Osteocyte (in vitro differentiated cells): Measurements from ENCODE around the gene CD81. TPM values are rescaled to one million over a fixed set of nuclear protein-coding genes. Genes with fewer than 3 reads are reported as not detected.

Experiments
- DNase-seq: peaks from one replicate; pipeline ENCODE4 v3.0.0; 2021; ENCODE audit warnings: mixed read lengths; ENCODE audit not compliant: unreplicated experiment; ENCODE audit errors: extremely low spot score
- H3K27ac Mint-ChIP-seq: one replicate; pipeline ENCODE4 v1.8.0; 2021; ENCODE audit warnings: mild to moderate bottlenecking, mixed read lengths; ENCODE audit not compliant: unreplicated experiment
- H3K27me3 Mint-ChIP-seq: one replicate; pipeline ENCODE4 v1.8.0; 2021; ENCODE audit warnings: mixed read lengths; ENCODE audit not compliant: unreplicated experiment
- H3K36me3 Mint-ChIP-seq: one replicate; pipeline ENCODE4 v1.8.0; 2021; ENCODE audit warnings: mixed read lengths; ENCODE audit not compliant: unreplicated experiment
- H3K4me1 Mint-ChIP-seq: one replicate; pipeline ENCODE4 v1.8.0; 2021; ENCODE audit warnings: mixed read lengths; ENCODE audit not compliant: unreplicated experiment
- H3K4me3 Mint-ChIP-seq: one replicate; pipeline ENCODE4 v1.8.0; 2021; ENCODE audit warnings: mild to moderate bottlenecking, moderate library complexity, mixed read lengths; ENCODE audit not compliant: unreplicated experiment
- H3K9me3 Mint-ChIP-seq: one replicate; pipeline ENCODE4 v1.8.0; 2021; ENCODE audit warnings: mixed read lengths; ENCODE audit not compliant: unreplicated experiment
- CTCF ChIP-seq: fragments of 200-600 bp; sonication (generic); IDR thresholded peaks from 2 replicates; pipeline ENCODE4 v1.5.0; 2021; ENCODE audit warnings: antibody characterized with exemption, mild to moderate bottlenecking, moderate library complexity
- total RNA-seq: library from RNA; stranded (reverse); gene quantifications from 2 replicates; pipeline ENCODE4 v1.2.1, GENCODE V29; 2021

The CD81 gene
- total RNA-seq, 1 donor from 2014 or later, result 652 TPM

GRCh38 chr11:2411446-2412305 is 34.6 kb downstream of the CD81 start:
- no peak overlapping the region for H3K4me3 Mint-ChIP-seq
- H3K36me3 Mint-ChIP-seq, result no peaks in the 10 kb centered on the region
- H3K4me1 Mint-ChIP-seq, result no peaks in the 10 kb centered on the region
- TF ChIP-seq CTCF, result no peak
- DNase-seq, result no peak
- H3K9me3 Mint-ChIP-seq, result no peaks in the 10 kb centered on the region
- no peaks in the 10 kb centered on the region for H3K27me3 Mint-ChIP-seq
- no peak overlapping the region for H3K27ac Mint-ChIP-seq

GRCh38 chr11:2412323-2412722 is 35.2 kb downstream of the CD81 start:
- no peak overlapping the region for H3K27ac Mint-ChIP-seq
- TF ChIP-seq CTCF, result no peak
- no peak overlapping the region for H3K4me3 Mint-ChIP-seq
- H3K9me3 Mint-ChIP-seq, result no peaks in the 10 kb centered on the region
- no peaks in the 10 kb centered on the region for H3K4me1 Mint-ChIP-seq
- no peak for DNase-seq
- no peaks in the 10 kb centered on the region for H3K36me3 Mint-ChIP-seq
- no peaks in the 10 kb centered on the region for H3K27me3 Mint-ChIP-seq

- no peak overlapping the region for H3K27ac Mint-ChIP-seq
- H3K4me1 Mint-ChIP-seq, result no peaks in the 10 kb centered on the region
- no peak for TF ChIP-seq CTCF
- no peak overlapping the region for H3K4me3 Mint-ChIP-seq
- no peaks in the 10 kb centered on the region for H3K36me3 Mint-ChIP-seq
- DNase-seq, result no peak
- no peaks in the 10 kb centered on the region for H3K9me3 Mint-ChIP-seq
- H3K27me3 Mint-ChIP-seq, result no peaks in the 10 kb centered on the region
These were observed 36.9 kb downstream of the CD81 start for GRCh38 chr11:2413742-2414579.

GRCh38 chr11:2414616-2415015 is 37.5 kb downstream of the CD81 start:
- Mint-ChIP-seq H3K27ac (no peak overlapping the region), H3K4me3 (no peak overlapping the region), H3K9me3 (no peaks in the 10 kb centered on the region)

More at GRCh38 chr11:2414616-2415015, 37.5 kb downstream of the CD81 start:
- no peaks in the 10 kb centered on the region for H3K36me3 Mint-ChIP-seq
- no peaks in the 10 kb centered on the region for H3K27me3 Mint-ChIP-seq
- no peak for DNase-seq
- TF ChIP-seq CTCF, result no peak
- H3K4me1 Mint-ChIP-seq, result peaks cover under 1% of the 10 kb centered on the region
